Measurements from ENCODE around the gene PRSS53.

GRCh38 chr16:31134091-31134571 lies 45.4 kb upstream of the PRSS53 start:
- TF ChIP-seq, protein P1, sequence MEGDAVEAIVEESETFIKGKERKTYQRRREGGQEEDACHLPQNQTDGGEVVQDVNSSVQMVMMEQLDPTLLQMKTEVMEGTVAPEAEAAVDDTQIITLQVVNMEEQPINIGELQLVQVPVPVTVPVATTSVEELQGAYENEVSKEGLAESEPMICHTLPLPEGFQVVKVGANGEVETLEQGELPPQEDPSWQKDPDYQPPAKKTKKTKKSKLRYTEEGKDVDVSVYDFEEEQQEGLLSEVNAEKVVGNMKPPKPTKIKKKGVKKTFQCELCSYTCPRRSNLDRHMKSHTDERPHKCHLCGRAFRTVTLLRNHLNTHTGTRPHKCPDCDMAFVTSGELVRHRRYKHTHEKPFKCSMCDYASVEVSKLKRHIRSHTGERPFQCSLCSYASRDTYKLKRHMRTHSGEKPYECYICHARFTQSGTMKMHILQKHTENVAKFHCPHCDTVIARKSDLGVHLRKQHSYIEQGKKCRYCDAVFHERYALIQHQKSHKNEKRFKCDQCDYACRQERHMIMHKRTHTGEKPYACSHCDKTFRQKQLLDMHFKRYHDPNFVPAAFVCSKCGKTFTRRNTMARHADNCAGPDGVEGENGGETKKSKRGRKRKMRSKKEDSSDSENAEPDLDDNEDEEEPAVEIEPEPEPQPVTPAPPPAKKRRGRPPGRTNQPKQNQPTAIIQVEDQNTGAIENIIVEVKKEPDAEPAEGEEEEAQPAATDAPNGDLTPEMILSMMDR (IDR thresholded peaks at IDR 0.05), result no peak
- no peak for TF ChIP-seq POLR2A (IDR thresholded peaks at IDR 0.05)

Measured in testis (tissue), 2 donors.